ENCODE results near the gene SLC7A5.

- TF ChIP-seq CTCF (conservative IDR thresholded peaks at IDR 0.05), result no peak
- TF ChIP-seq ZFX (IDR thresholded peaks at IDR 0.05), result no peak
Measured at GRCh38 chr16:87880117-87880696, 10.9 kb upstream of the SLC7A5 start.

Data from C4-2B (cell line).